GM12874 (cell line): ENCODE results near the gene POLR2H.

Experiments used
- TF ChIP-seq, protein P1 (sequence below): IDR thresholded peaks from 2 replicates; pipeline ENCODE4 v1.5.1; 2011; ENCODE audit warnings: low read depth, mild to moderate bottlenecking, control low read depth, low read length, moderate library complexity; ENCODE audit not compliant: insufficient read depth

POLR2H gene

DNA sequence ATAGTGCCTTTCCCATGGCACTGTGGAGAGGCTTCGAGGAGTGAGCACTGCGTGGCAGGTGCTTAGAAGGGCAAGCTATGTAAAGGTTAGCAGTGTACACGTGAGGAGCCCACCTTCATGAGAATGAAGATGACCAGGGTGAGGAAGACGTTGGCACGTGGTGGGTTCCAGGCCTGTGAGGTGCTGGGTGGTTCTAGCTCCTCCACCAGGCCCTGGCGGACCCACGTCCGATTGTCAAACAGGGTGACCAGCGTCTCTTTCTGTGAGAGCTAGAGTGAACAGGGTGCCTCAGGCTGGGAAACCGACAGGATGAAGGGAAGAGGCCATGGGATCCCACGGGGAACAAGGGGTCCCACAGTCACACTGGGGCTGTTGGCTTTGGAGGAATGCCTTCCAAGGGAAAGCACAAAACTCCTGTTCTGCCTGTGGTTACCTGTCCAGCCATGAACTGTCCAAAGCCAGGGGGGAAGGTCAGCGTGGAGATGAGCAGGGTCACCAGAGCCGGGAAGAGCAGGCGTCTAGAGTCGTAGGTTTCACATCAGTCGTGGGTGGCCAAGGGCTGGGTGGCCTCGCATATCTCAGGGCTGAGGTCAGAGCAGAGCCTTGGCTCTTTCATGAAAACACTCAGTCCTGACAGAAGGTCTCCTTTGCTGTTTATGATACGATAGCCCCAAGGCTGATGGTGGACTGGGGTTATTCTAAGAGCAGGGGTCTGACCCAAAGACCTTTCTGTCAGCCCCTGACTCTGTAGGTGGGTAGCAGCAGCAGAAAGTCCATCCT, 6.1 kb upstream of the POLR2H start:
- TF ChIP-seq, protein P1, sequence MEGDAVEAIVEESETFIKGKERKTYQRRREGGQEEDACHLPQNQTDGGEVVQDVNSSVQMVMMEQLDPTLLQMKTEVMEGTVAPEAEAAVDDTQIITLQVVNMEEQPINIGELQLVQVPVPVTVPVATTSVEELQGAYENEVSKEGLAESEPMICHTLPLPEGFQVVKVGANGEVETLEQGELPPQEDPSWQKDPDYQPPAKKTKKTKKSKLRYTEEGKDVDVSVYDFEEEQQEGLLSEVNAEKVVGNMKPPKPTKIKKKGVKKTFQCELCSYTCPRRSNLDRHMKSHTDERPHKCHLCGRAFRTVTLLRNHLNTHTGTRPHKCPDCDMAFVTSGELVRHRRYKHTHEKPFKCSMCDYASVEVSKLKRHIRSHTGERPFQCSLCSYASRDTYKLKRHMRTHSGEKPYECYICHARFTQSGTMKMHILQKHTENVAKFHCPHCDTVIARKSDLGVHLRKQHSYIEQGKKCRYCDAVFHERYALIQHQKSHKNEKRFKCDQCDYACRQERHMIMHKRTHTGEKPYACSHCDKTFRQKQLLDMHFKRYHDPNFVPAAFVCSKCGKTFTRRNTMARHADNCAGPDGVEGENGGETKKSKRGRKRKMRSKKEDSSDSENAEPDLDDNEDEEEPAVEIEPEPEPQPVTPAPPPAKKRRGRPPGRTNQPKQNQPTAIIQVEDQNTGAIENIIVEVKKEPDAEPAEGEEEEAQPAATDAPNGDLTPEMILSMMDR, result no peak

DNA sequence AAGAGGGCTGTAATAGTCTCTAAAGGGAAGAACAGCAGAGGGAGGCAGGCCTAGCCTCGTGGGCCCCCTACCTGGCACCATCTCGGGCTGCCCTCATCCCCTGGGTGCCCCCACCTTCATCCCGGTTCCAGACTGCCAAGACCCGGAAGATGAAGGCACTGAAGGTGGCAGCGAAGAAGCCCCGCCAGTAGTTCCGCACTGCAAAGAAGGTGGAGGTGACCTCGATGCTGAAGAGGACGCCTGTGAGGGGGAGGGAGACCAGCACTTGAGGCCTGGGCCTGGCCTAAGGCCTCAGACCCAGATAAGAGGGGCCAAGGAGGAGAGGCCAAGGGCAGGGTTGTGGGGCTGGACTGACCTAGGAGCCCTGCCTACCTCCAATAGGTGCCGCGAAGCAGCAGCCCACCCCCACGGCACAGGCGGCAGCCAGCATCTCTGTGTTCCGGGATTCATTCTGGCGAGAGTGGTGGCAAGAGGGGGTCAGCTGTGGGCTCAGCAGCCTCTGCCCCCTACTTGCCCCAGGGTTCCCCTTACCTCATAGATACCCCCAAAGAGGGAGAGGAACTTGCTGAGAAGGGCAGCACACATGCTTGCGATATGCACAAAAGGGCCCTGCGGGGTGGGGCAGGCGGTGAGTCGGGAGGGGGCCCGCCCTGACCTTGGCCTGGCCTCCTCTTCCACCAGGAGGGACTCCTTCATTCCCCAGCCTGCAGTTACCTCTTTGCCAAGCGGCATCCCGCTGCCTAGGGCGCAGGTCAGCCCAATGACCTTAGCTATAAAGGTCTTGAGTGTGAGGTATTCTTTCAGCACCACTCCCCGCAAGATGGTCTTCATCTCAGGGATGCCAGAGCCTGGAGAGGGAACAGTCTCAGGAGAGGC, 4.0 kb upstream of the POLR2H start:
- TF ChIP-seq, protein P1, result no peak

- TF ChIP-seq, protein P1, result no peak
Measured at GRCh38 chr3:184358124-184358767, 3.3 kb upstream of the POLR2H start.

DNA sequence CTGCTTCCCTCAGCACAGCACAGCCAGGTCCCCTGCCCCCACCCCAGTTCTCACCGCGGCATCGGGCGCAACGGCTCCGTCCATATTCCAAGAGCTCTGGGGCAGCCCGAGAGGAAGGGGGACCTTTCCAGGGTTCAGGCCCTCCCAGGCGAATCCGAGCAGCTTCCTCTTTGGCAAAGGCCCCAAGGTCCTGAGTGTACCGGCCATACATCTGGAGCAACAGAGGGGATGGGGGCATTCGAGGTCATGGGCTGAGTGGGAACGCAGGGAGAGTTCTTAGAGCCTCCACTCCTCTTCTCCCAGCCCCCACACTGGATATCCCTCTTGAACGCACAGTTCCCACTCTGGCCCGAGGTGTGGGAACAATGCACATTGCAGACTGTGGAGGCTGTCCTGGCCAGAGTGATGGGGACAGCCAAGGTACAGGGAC, 2.6 kb upstream of the POLR2H start:
- TF ChIP-seq, protein P1, result no peak

DNA sequence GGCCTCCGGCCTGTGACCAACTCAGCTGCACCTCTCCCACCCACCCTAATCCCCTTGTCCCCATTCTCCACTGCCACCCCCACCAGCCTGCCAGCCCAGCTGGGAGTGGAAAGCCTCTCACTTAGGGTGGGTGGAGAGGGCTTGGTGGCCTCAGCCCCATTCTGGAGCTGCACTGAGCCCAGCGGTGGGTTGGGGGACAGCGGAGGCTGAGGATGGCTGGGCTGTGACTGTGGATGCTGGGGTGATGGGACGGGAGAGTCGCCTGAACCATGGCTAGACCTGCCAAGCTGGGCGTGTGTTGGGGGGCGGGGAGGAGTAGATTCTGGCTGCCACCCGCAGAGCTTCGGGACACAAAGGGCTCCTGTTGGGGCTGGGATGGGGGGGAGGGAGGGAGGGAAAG, 1.9 kb upstream of the POLR2H start:
- TF ChIP-seq, protein P1, result no peak

GRCh38 chr3:184360070-184360928, 1.2 kb upstream of the POLR2H start:
- TF ChIP-seq, protein P1, result no peak
